Activated CD8-positive, alpha-beta memory T cell treated with anti-CD3 and anti-CD28 coated beads, Interleukin-2, amount 10 ng/mL, durations not matched to agents 7 days and 5 days (primary cell): ENCODE data around the gene DPT. TPM values are rescaled to one million over a fixed set of nuclear protein-coding genes. Genes with fewer than 3 reads are reported as not detected.

Source experiments
- ATAC-seq: fragments of 150-1000 bp; cut with Tn5 transposase; one replicate; pipeline ENCODE4 v1.10.0; 2021; ENCODE audit warnings: moderate library complexity
- CTCF ChIA-PET: fragments of 350-600 bp; sonication (Branson Sonifier 250); formaldehyde crosslinking; loops from one replicate; lab custom pipeline; 2021; ENCODE audit warnings: antibody characterized with exemption; lab: Charles Lee
- DNase-seq: peaks from one replicate; pipeline ENCODE4 v3.0.0-alpha.2; 2020
- H3K27ac Mint-ChIP-seq: one replicate; pipeline ENCODE4 v1.8.0; 2021; ENCODE audit warnings: mild to moderate bottlenecking, mixed read lengths
- H3K27me3 Mint-ChIP-seq: one replicate; pipeline ENCODE4 v1.8.0; 2021; ENCODE audit warnings: mixed read lengths
- H3K36me3 Mint-ChIP-seq: one replicate; pipeline ENCODE4 v1.8.0; 2021; ENCODE audit warnings: mild to moderate bottlenecking, mixed read lengths
- H3K4me1 Mint-ChIP-seq: one replicate; pipeline ENCODE4 v1.8.0; 2021; ENCODE audit warnings: mixed read lengths
- H3K4me3 Mint-ChIP-seq: one replicate; pipeline ENCODE4 v1.8.0; 2021; ENCODE audit warnings: mild to moderate bottlenecking, moderate library complexity, mixed read lengths
- H3K9me3 Mint-ChIP-seq: one replicate; pipeline ENCODE4 v1.8.0; 2022; ENCODE audit warnings: low read depth, mixed read lengths
- total RNA-seq, 2 experiments: library from RNA; stranded (reverse); gene quantifications; one replicate each; pipeline ENCODE4 v1.2.3, GENCODE V29; 2021

DPT gene
- total RNA-seq, 2 experiments from 2014 or later = not detected

- Mint-ChIP-seq H3K4me1 (no peaks in the 10 kb centered on the region), H3K27me3 (peaks cover 2% of the 10 kb centered on the region), H3K9me3 (no peaks in the 10 kb centered on the region), H3K36me3 (no peaks in the 10 kb centered on the region), H3K4me3 (no peak overlapping the region), H3K27ac (no peak overlapping the region)
- ATAC-seq = no peak
- DNase-seq = no peak
- CTCF ChIA-PET = no interaction called here
Observed at GRCh38 chr1:168708698-168709404, 20.2 kb downstream of the DPT start.

GRCh38 chr1:168706391-168706992 is 22.5 kb downstream of the DPT start:
- Mint-ChIP-seq H3K4me3 (no peak overlapping the region), H3K4me1 (no peaks in the 10 kb centered on the region), H3K27ac (no peak overlapping the region), H3K36me3 (no peaks in the 10 kb centered on the region), H3K9me3 (no peaks in the 10 kb centered on the region), H3K27me3 (peaks cover 8% of the 10 kb centered on the region)
- ATAC-seq = no peak
- CTCF ChIA-PET = interaction anchor here (1.6 kb wide), 1 partner anchor 10 kb away, joined by 3 read pairs; no protein-coding TSS in a partner anchor
- DNase-seq = no peak

- Mint-ChIP-seq H3K27me3 (peaks cover 12% of the 10 kb centered on the region), H3K4me3 (no peak overlapping the region), H3K36me3 (no peaks in the 10 kb centered on the region), H3K4me1 (no peaks in the 10 kb centered on the region), H3K9me3 (no peaks in the 10 kb centered on the region), H3K27ac (no peak overlapping the region)
- ATAC-seq = no peak
- no peak for DNase-seq
- CTCF ChIA-PET = no interaction called here
Observed at GRCh38 chr1:168700575-168701268, 28.3 kb downstream of the DPT start.

- DNase-seq (no peak), ATAC-seq (no peak)
- Mint-ChIP-seq H3K36me3 (no peaks in the 10 kb centered on the region), H3K9me3 (no peaks in the 10 kb centered on the region), H3K4me3 (no peak overlapping the region), H3K27ac (no peak overlapping the region), H3K4me1 (no peaks in the 10 kb centered on the region), H3K27me3 (peaks cover 9% of the 10 kb centered on the region)
- CTCF ChIA-PET = no interaction called here
Observed at GRCh38 chr1:168698453-168698852, 30.6 kb downstream of the DPT start.

- ATAC-seq (no peak), DNase-seq (no peak)
- H3K27me3 Mint-ChIP-seq = peaks cover 8% of the 10 kb centered on the region
- H3K36me3 Mint-ChIP-seq = no peaks in the 10 kb centered on the region
- no peak overlapping the region for H3K4me3 Mint-ChIP-seq
- CTCF ChIA-PET = interaction anchor here (0.7 kb wide), 1 partner anchor 9 kb away, joined by 3 read pairs; no protein-coding TSS in a partner anchor
- H3K9me3 Mint-ChIP-seq = no peaks in the 10 kb centered on the region
- H3K27ac Mint-ChIP-seq = no peak overlapping the region
- no peaks in the 10 kb centered on the region for H3K4me1 Mint-ChIP-seq
Observed at GRCh38 chr1:168697356-168698126, 31.5 kb downstream of the DPT start.

- no peaks in the 10 kb centered on the region for H3K36me3 Mint-ChIP-seq
- H3K27me3 Mint-ChIP-seq = peaks cover 4% of the 10 kb centered on the region
- ATAC-seq = no peak
- no peak overlapping the region for H3K4me3 Mint-ChIP-seq
- H3K27ac Mint-ChIP-seq = no peak overlapping the region
- H3K9me3 Mint-ChIP-seq = no peaks in the 10 kb centered on the region
- H3K4me1 Mint-ChIP-seq = no peaks in the 10 kb centered on the region
- no peak for DNase-seq
- CTCF ChIA-PET = interaction anchor here (0.7 kb wide), 1 partner anchor 10 kb away, joined by 3 read pairs; no protein-coding TSS in a partner anchor
Observed at GRCh38 chr1:168696125-168696760, 32.8 kb downstream of the DPT start.

GRCh38 chr1:168693872-168694238 is 35.2 kb downstream of the DPT start:
- no peak overlapping the region for H3K4me3 Mint-ChIP-seq
- CTCF ChIA-PET = no interaction called here
- no peaks in the 10 kb centered on the region for H3K36me3 Mint-ChIP-seq
- ATAC-seq (no peak), DNase-seq (no peak)
- H3K4me1 Mint-ChIP-seq = no peaks in the 10 kb centered on the region
- H3K27me3 Mint-ChIP-seq = peaks cover under 1% of the 10 kb centered on the region
- H3K27ac Mint-ChIP-seq = no peak overlapping the region
- H3K9me3 Mint-ChIP-seq = no peaks in the 10 kb centered on the region

- CTCF ChIA-PET = no interaction called here
- DNase-seq = no peak
- Mint-ChIP-seq H3K27me3 (peaks cover 5% of the 10 kb centered on the region), H3K4me1 (no peaks in the 10 kb centered on the region), H3K4me3 (no peak overlapping the region), H3K9me3 (no peaks in the 10 kb centered on the region), H3K27ac (no peak overlapping the region), H3K36me3 (no peaks in the 10 kb centered on the region)
- ATAC-seq = no peak
Observed at GRCh38 chr1:168693197-168693871, 35.7 kb downstream of the DPT start.

- Mint-ChIP-seq H3K4me3 (no peak overlapping the region), H3K4me1 (no peaks in the 10 kb centered on the region), H3K27ac (no peak overlapping the region), H3K9me3 (no peaks in the 10 kb centered on the region), H3K36me3 (no peaks in the 10 kb centered on the region), H3K27me3 (peaks cover 5% of the 10 kb centered on the region)
- no peak for DNase-seq
- CTCF ChIA-PET = no interaction called here
- no peak for ATAC-seq
Observed at GRCh38 chr1:168692472-168692871, 36.5 kb downstream of the DPT start.

GRCh38 chr1:168691541-168691940 is 37.5 kb downstream of the DPT start:
- CTCF ChIA-PET = no interaction called here
- no peak overlapping the region for H3K4me3 Mint-ChIP-seq
- peaks cover 5% of the 10 kb centered on the region for H3K27me3 Mint-ChIP-seq
- no peaks in the 10 kb centered on the region for H3K36me3 Mint-ChIP-seq
- ATAC-seq (no peak), DNase-seq (no peak)
- H3K27ac Mint-ChIP-seq = no peak overlapping the region
- no peaks in the 10 kb centered on the region for H3K4me1 Mint-ChIP-seq
- no peaks in the 10 kb centered on the region for H3K9me3 Mint-ChIP-seq

- CTCF ChIA-PET = no interaction called here
- no peak for ATAC-seq
- no peak overlapping the region for H3K4me3 Mint-ChIP-seq
Observed at GRCh38 chr1:168689726-168690602, 39.0 kb downstream of the DPT start.

GRCh38 chr1:168689327-168689657 is 39.7 kb downstream of the DPT start:
- Mint-ChIP-seq H3K4me1 (no peaks in the 10 kb centered on the region), H3K36me3 (no peaks in the 10 kb centered on the region), H3K4me3 (no peak overlapping the region), H3K27ac (no peak overlapping the region), H3K9me3 (peaks cover 1% of the 10 kb centered on the region), H3K27me3 (peaks cover 5% of the 10 kb centered on the region)
- no peak for DNase-seq
- ATAC-seq = no peak
- CTCF ChIA-PET = no interaction called here

More at GRCh38 chr1:168689726-168690602, 39.0 kb downstream of the DPT start:
- H3K27me3 Mint-ChIP-seq = peaks cover 5% of the 10 kb centered on the region
- no peak for DNase-seq
- no peak overlapping the region for H3K27ac Mint-ChIP-seq
- no peaks in the 10 kb centered on the region for H3K4me1 Mint-ChIP-seq
- no peaks in the 10 kb centered on the region for H3K36me3 Mint-ChIP-seq
- H3K9me3 Mint-ChIP-seq = no peaks in the 10 kb centered on the region
